Caki2 (cell line): ENCODE data around the gene TBX10. TPM values are rescaled to one million over a fixed set of nuclear protein-coding genes. Genes with fewer than 3 reads are reported as not detected.

Experiments
- DNase-seq: peaks from one replicate; pipeline ENCODE4 v3.0.0-alpha.2; 2015; ENCODE audit warnings: low read depth
- in situ Hi-C: cut with HindIII; loops from 2 replicates; pipeline ENCODE4 v1.10.0; 2016; ENCODE audit warnings: low sequenced_read_pairs, low pct_unique_long_range_greater_than_20kb, mixed read lengths
- total RNA-seq: library from RNA; depleted of rRNA; stranded (reverse); fragments of >200 nt; shearing (Covaris generic); gene quantifications from 2 replicates; pipeline ENCODE4 v1.2.3, GENCODE V29; 2014; ENCODE audit warnings: low replicate concordance

TBX10 gene
- total RNA-seq, 1 experiment from 2014 or later: not detected

DNA sequence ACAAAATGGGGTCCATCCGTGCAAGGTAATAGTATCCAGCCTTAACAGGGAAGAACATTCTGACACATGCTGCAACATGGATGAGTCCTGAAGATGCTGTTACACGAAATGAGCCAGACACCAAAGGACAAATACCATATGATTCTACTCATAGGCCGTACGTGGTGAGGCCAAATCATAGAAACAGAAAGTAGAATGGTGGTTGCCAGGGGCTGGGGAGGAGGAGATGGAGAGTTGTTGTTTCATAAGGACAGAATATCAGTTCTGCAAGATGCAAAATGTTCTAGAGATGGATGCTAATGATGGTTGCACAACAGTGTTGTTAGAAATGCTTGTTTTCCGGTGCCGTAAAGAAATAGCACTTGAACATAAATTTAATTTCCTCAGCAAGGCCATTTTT, 2.6 kb downstream of the TBX10 start:
- DNase-seq: no peak
- in situ Hi-C loops: no loop called here

DNA sequence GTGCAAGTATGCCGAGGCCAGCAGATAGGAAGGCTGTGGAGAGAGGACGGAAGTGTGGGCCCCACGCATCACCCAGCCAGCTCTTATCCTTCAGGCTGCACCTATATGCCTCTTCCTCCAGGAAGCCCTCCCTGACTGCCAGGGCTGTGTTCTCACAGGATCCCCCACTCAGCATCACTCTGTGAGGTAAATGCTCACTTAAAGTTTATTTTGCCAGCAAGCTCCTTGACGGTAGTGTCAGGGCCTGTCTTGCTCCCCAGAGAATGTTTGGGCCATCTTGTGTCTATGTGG, 4.4 kb downstream of the TBX10 start:
- in situ Hi-C loops: no loop called here
- no peak for DNase-seq

DNA sequence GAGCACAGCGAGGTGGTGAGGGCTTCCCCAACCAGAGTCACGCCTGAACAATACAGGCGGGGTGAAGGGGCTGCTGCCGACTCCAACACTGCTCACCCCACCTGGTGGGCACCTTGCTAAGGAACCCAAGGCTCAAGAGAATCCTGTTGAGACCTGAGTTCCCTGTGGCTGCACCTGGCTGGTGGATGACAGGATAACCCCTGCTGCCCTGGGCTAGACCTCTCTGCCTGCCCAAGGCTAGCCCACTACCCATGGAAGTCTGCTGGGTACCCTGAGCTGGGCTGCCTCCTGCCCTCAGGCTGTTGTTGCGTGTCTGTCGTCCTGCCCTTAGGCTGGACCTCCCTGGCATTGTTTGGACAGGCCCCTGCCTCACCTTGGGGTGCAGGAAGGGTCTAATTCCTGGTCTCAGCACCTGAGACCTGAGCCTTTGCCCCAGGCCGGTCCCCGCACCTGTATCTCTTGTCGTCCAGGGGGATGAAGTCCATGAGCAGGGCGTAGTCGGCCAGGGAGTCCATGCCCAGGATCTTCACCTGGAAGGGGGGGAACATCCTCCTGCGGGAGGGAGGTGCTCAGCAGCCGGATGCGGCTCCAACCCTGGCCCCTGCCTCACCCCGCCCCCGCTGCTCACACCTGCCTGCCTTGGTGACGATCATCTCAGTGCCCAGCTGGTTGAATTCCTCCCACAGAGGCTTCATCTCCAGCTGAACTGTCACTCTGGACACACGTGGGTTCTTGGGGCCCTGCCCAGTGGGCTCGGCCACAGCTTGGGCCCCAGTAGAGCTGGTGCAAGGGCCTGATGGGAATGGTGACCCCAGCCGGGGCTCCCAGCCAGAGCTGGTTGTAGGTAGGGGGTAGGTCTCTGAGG, 5.0 kb downstream of the TBX10 start:
- no peak for DNase-seq
- in situ Hi-C loops: no loop called here

DNA sequence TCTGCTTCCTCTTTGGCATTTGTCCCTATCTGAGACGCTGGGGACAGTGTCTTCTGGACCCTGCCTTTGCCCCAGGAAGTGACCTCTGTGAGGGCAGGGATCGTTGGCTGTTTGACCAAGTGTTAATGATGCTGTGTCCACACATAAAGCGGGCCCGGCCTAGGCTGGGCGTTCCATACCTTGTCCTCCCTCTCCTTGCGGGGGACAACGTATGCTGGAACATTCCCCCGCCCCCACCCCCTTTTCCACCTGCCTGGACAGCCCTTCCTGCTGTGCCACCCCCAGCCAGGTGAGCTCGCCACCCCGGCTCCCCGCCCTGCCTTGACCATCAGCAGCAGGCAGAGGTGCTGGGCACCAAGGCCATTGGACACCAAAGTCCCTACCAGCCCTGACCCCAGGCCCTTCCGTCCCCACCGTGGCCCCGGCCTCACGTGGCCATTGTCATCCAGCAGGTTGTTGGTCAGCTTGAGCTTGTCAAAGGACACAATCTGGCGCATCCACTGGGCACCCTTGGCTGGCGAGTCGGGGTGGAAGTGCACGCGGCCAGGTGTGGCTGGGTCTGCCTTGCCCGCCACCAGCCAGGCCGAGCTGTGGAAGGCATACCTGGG, 5.7 kb downstream of the TBX10 start:
- DNase-seq: no peak

DNA sequence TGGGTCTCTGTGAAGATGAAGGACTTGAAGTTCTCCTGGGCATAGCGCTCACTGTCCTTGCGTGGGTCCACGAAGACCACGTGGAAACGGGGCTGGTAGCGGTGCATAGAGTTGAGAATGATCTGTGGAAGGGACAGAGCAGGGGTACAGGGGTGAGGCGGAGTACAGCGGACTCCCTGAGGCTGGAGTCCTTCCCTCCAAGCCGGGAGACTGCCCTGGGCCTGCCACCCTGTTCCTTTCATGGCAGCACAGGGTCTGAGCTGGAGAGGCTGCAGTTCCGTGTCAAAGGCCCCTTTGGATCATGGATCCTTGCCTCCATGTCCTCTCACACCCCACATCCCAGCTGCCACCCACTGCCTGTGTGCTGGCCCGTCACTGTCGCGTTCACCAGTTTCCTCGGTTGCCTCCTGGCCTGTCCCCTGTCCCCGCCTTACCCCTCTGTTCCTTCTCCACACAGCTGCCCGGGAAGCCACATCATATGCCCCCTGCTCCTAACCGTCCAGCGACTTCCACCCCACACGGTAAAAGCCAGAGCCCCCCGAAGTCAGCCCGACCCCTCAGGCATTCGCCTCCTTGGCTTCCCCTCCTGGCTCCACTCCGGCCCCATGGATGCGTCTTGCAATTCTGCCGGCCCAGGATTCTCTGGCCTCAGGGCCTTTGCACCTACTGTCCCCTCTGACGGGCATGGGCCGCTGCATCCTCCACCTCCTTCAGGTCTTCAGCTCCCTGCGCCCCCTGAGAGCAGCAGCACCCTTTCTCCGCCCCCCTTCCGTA, 6.4 kb downstream of the TBX10 start:
- no peak for DNase-seq
- in situ Hi-C loops: no loop called here

More for the DNA sequence above, 5.7 kb downstream of the TBX10 start:
- in situ Hi-C loops: no loop called here

DNA sequence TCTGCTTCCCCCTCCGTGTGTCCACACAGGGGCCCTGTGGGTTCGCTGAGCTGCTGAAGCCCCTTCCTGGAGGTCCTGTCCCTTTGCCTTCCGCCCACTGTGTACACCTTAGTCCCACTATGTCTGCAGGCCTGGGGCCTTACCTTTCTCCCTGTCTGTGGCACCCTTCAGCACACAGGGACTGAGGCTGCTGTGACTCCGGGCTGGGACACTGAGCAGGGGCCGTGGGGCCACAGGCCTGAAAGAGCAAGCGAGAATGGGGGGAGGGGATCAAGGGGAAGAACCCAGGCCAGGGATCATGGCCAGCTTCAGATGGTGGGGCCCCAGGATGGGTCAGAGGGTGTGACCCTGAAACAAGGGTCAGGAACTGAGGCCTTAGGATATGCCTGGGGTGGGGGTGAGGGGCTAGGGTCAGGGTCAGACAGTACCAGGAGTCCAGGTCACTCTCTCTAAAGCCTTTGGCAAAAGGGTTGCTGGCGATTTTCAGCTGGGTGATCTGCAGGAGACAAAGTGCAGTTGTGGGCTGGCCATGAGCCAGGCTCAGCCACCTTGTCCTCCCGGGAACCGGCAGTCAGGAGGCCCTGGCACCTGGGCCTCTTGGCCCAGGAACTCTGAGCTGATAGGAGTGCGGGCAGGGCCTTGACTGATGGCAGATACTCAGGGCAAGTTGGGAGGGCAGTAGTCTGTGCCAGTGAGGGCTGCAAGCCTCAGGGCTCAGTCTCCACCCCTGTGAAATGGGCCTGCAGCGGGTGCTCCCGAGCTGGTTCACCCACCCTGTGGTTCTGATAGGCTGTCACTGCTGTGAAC, 7.2 kb downstream of the TBX10 start:
- no peak for DNase-seq
- in situ Hi-C loops: no loop called here

DNA sequence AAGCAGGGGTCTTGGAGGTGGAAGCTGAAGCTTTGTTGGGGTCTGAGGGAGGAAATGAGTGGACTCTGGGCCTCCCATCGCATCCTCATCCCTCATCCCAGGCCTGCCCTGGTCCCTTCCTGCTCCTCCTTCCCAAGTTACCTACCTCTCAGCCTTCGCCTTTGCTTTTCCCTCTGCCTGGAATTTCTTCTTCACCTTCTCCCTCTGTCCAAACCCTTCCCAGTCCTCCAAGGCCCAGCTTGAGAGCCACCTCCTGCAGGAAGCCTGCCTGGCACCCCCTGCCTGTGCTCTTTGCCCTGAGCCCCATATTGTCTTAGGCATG, 7.7 kb downstream of the TBX10 start:
- DNase-seq: no peak
- in situ Hi-C loops: no loop called here

DNA sequence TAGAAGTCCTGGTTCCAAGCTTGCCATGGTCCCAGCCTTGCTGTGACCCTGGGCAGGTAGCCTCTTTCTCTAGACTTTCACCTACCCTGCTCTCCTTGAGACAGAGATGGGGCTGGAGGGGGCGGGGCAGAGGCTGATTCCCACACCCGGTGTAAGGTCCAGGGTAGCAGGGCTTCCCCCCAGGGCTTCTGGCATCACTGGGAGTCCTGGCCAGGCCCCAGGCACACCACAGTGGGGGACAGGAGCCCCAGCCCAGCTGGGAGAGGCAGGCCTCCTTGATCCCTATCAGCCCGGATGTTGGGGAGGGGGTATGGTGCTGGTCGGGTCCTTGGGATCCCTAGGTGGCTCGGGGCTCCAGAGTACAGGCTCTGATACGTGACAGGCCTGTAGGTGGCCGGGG, 8.2 kb downstream of the TBX10 start:
- in situ Hi-C loops: no loop called here

DNA sequence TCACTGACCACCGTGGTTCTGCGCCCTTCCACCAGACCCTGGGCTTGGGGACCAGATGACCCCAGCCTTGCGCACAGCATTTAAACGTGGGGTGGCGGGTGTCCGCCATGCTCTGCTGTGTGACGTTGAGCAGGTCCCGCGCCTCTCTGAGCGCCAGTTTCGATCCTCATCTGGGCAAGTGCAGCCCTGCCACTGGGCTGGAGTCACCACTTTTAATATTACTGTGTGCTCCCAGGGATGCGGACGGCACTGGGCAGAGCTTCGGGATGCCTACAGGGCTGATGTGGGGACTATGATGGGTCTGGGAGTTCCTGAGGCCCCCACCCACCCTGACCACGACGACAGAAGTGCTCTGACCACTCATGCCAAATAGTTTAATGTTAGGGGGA, 8.6 kb downstream of the TBX10 start:
- no peak for DNase-seq
- in situ Hi-C loops: no loop called here

More for the DNA sequence above, 8.2 kb downstream of the TBX10 start:
- no peak for DNase-seq

DNA sequence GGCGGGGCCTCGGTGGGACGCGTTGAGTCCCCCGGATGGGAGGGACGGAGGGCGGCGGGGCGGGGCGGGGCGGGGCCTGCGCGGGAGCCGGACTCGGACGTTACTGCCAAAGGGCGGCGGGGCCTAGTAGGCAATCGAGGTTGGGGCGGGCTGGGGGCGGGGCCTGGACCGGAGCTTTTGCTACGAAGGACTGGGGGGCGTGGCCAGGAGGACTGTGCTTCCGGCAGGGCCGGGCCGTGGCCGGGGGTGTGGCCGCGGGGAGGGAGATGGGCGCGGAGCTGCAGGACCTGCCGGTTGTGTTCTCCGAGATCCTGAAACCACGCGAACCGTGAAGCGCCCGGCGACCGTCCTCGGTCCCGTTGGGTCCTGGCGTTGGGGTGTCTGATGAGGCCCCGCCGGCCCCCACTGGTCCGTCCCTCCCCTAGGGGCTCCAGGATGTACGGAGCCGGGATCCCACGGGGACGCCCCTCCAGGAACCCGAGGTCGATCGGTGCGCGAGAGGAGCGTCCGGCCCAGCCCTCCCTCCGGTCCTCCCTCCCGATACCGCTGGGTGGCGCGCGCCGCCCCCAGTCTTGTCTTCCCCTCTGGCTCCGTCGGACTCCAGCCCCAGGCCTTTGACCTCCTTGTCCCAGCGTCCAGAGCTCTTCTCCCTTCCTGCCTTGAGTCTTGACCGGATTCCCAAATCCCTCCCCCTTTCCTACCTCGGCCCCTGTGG, 9.2 kb downstream of the TBX10 start:
- in situ Hi-C loops: no loop called here
- DNase-seq: peak; percentile 89

DNA sequence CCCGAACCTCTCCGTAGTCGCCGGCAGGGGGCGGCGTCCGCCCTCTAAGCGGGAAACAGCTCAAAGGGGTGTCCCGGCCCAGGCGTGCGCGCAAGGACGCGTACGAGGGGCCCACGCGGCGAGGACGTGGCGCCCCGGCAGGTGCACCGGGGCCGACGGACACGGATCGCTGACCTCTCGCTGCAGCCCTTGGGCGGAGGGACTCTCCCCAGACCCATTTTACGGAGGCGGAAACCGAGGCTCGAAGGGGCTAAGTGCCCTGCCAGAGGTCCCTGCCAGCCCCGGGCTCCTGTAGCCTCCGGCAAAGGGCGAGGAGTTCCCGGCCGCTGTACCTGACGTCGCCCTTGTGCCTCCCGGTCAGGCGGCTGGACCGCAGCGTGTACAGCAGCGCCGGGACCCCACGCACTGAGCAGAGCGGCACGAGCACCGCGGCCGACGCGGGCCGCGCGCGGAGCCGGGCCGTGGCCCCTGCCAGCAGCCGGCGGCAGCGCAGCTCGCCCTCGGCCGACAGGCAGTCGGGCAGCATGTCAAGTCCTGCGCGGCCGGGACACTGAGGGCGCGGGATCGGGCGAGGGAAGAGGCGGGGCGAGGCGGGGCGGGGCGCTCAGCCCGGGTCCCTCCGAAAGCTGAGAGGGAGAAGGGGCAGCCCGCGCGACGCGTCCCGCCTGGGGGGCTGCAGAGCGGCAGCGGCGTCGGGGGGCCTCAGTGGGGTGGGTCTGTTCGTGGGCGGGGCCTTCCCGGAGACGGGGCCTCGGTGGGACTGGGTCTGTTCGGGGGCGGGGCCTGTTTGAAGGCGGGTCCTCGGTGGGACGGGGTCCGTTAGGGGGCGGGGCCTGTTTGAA, 10.0 kb downstream of the TBX10 start, which contains the start of gene NUDT8:
Gene NUDT8, minus strand, starts transcription at position 552 of the 842 bp plus-strand sequence. Its CDS starts 26 bp downstream, at position 526.
- in situ Hi-C loops: no loop called here
- peak; percentile 80 for DNase-seq

DNA sequence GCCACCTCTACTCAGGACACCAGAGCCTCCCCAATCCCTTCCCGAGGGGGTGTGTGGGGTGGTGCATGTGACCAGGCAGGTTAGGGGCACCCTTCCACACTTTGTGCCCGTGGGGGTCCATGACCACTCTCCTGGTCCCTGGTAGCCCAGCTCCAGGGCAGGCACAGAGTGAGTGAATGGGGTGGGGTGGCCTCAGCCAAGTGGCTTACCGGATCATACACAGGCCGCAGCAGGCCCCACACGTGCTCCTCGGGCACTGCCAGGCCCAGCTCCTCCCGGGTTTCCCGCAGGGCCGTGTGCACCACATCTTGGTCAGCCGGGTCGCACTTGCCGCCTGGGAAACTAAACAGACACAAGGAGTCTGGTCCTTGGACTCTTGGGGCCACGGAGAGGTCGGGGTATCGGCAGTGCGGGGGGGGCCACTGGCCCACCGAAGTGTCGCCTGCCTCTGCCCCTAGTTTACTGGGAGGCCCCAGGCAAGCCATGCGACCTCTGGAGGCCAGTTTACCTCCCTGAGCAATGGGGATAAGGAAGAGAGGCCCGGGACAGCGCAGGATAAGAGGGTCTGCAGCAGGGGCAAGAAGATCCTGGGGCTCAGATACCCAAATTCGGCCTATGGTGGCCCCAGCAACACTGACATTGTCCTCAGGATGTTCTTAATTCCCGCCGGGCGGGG, 10.7 kb downstream of the TBX10 start:
- in situ Hi-C loops: no loop called here
- no peak for DNase-seq

DNA sequence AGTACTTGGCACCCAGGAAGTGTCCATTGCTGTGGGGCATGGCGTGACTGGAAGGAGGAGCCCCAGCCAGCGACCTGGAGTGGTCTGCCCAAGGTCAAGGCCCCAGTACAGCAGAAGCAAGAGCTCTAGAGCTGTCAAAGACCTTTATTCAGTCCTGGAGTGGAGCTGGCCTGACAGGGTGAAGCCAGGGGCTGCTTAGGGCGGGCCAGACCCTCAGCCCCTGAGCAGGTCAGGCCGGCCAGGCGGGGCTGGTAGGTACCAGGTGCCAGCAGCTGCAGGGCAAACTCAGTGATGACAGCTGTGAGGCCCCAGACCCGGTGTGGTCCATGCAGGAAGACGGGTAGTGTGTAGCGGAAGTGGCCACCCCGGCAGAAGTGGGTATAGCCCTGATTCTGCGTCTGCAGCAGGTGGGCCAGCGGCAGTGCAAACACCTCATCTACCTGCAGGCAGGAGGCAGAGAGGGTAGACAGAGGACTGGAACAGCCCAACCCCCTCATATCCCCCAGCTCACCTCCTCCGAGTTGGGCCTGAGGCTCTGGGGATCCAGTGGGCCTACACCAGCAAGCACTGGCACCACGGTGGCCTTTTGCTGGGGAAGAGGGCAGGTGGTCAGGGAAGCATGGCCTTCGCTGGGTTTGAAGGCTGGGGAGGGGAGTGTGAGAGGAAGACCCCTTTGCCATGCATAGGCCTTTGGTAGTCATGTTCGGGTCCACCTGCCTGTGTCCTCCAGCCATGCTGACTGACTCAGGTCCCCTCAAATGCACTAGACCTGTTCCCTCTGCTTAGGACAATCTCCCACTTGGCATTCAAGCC, 11.5 kb downstream of the TBX10 start:
- no peak for DNase-seq
- in situ Hi-C loops: no loop called here

DNA sequence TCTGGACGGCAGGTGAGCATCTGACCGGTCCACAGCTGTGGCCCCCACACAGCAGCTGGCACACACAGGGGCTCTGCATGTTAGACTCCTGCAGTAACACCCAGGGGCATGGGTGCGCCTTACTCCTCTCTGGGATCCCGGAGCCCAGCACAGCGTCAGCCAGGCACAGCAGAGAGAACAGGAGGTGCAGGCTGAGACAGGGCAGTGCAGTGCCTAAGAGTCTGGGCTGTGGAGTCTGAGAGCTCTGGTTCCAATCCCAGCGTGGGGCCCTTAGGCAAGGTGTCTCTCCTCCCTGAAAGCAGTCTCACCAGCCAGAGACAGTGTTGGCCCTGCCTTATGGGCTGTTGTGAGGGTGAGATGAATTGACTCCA, 12.1 kb downstream of the TBX10 start:
- in situ Hi-C loops: no loop called here
- no peak for DNase-seq

DNA sequence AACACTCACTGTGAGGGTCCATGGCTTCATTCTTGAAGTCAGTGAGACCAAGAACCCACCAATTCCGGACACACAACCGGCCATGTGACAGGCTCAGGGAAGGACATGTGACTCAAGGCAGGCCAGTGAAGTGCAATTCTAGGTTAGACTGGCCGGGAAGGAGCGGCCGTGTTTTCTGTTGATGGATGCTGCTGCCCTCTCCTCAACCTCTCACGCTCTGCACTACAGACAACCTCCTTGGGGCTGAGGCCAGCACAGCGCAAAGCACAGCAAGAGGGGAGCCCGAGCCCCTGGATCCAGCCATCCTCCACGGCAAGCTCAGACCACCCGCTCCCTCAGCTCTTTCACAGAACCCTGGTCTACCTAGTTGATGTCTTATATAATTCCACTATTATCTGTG, 12.6 kb downstream of the TBX10 start:
- in situ Hi-C loops: no loop called here
- DNase-seq: no peak
